Activated T-cell treated with anti-CD3 and anti-CD28 coated beads, Interleukin-2, amount 50 U/mL, for 72 hours (primary cell): Measurements from ENCODE around the gene TXNRD1. TPM values are rescaled to one million over a fixed set of nuclear protein-coding genes. Genes with fewer than 3 reads are reported as not detected.

Source experiments
- ATAC-seq, 2 donors: fragments of 150-1000 bp; cut with Tn5 transposase; replicated peaks in 1 of 2; 2 replicates each; pipeline ENCODE4 v1.10.0; 2021; ENCODE audit warnings: moderate library complexity in 2 of 2, mild to moderate bottlenecking in 1 of 2
- DNase-seq, 2 donors: peaks; one replicate each; pipeline ENCODE4 v3.0.0; 2021 to 2022; ENCODE audit warnings: mixed read lengths in 1 of 2
- H3K27ac Mint-ChIP-seq: one replicate; pipeline ENCODE4 v1.8.0; 2022; ENCODE audit warnings: mild to moderate bottlenecking, moderate library complexity, mixed read lengths
- H3K27me3 Mint-ChIP-seq: one replicate; pipeline ENCODE4 v1.8.0; 2022; ENCODE audit warnings: low read depth, mixed read lengths
- H3K36me3 Mint-ChIP-seq, 2 donors: one replicate each; pipeline ENCODE4 v1.8.0; 2022; ENCODE audit warnings: mixed read lengths in 2 of 2, mild to moderate bottlenecking in 1 of 2; ENCODE audit not compliant: insufficient read depth in 2 of 2
- H3K4me1 Mint-ChIP-seq: one replicate; pipeline ENCODE4 v1.8.0; 2022; ENCODE audit warnings: low read depth, mixed read lengths
- H3K4me3 Mint-ChIP-seq, 2 donors: one replicate each; pipeline ENCODE4 v1.8.0; 2022; ENCODE audit warnings: mild to moderate bottlenecking in 2 of 2, mixed read lengths in 2 of 2, moderate library complexity in 2 of 2
- H3K9me3 Mint-ChIP-seq, 2 donors: one replicate each; pipeline ENCODE4 v1.8.0; 2022; ENCODE audit warnings: mixed read lengths in 2 of 2
- total RNA-seq, 2 donors: library from RNA; stranded (reverse); gene quantifications; one replicate each; pipeline ENCODE4 v1.2.3, GENCODE V29; 2022

TXNRD1 gene
- total RNA-seq, 2 donors from 2014 or later, result 83.8 to 89.4 TPM

GRCh38 chr12:104230304-104231095, 14.9 kb downstream of the TXNRD1 start:
- no peak overlapping the region for H3K4me3 Mint-ChIP-seq
- H3K27me3 Mint-ChIP-seq, result peaks cover 6% of the 10 kb centered on the region
- no peak overlapping the region for H3K27ac Mint-ChIP-seq
- no peaks in the 10 kb centered on the region for H3K4me1 Mint-ChIP-seq
- H3K36me3 Mint-ChIP-seq, result peaks cover 10 to 15% of the 10 kb centered on the region in 2 donors
- H3K9me3 Mint-ChIP-seq, result peaks cover 11 to 13% of the 10 kb centered on the region in 2 donors
- ATAC-seq (no peak), DNase-seq (no peak)

DNA sequence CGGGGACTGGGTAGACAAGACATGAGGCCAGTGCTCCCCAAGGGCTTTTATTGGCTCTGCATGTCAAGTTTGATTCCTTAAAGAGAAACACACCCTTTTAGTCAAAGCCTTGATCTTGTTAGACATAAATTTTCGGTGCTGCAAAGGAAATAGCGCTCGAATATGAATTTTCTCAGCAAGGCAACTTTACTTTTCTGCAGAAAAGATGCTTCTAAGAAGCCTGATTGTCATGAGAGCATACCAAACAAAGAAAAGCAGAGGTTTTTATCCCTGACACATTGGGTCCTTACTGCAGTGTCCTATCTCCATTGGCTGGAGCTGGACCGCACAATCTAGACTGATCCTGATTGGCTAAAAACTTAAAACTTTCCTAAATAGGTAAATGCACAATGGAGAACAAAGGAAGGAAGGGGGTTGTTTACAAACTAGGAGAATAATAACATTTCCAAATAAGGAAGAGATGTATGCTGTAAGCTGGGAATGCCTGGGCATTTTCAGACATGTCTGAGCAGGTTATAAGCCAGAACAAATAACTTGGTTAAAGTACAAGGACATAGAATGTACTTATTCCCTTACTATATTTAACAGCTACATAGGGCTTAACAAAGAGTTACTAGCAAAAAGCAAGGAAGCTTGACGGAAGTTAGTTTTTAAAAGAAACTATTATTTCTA, 17.2 kb downstream of the TXNRD1 start:
- Mint-ChIP-seq H3K36me3 (peaks cover 14 to 16% of the 10 kb centered on the region in 2 donors), H3K27me3 (peaks cover 6% of the 10 kb centered on the region), H3K4me1 (no peaks in the 10 kb centered on the region), H3K4me3 (no peak overlapping the region), H3K27ac (no peak overlapping the region), H3K9me3 (peaks cover 12% of the 10 kb centered on the region in 2 donors)
- no peak for ATAC-seq
- DNase-seq, result no peak

- Mint-ChIP-seq H3K27me3 (peaks cover 6% of the 10 kb centered on the region), H3K27ac (no peak overlapping the region), H3K4me1 (no peaks in the 10 kb centered on the region), H3K36me3 (peaks cover 14 to 16% of the 10 kb centered on the region in 2 donors), H3K9me3 (peaks cover 12% of the 10 kb centered on the region in 2 donors), H3K4me3 (no peak overlapping the region)
- DNase-seq, result no peak
- no peak for ATAC-seq
Observed at GRCh38 chr12:104234926-104235499, 19.4 kb downstream of the TXNRD1 start.

GRCh38 chr12:104237930-104238329, 22.4 kb downstream of the TXNRD1 start:
- Mint-ChIP-seq H3K27me3 (no peaks in the 10 kb centered on the region), H3K9me3 (peaks cover 8% of the 10 kb centered on the region in 2 donors), H3K4me1 (no peaks in the 10 kb centered on the region), H3K4me3 (no peak overlapping the region), H3K27ac (no peak overlapping the region), H3K36me3 (peaks cover 10 to 12% of the 10 kb centered on the region in 2 donors)
- ATAC-seq (no peak), DNase-seq (no peak)

- Mint-ChIP-seq H3K4me3 (no peak overlapping the region), H3K27me3 (peaks cover 10% of the 10 kb centered on the region), H3K4me1 (no peaks in the 10 kb centered on the region), H3K9me3 (no peaks in the 10 kb centered on the region), H3K27ac (no peak overlapping the region), H3K36me3 (no peaks in the 10 kb centered on the region)
- DNase-seq (no peak), ATAC-seq (no peak)
Observed at GRCh38 chr12:104242546-104243206, 27.1 kb downstream of the TXNRD1 start.

DNA sequence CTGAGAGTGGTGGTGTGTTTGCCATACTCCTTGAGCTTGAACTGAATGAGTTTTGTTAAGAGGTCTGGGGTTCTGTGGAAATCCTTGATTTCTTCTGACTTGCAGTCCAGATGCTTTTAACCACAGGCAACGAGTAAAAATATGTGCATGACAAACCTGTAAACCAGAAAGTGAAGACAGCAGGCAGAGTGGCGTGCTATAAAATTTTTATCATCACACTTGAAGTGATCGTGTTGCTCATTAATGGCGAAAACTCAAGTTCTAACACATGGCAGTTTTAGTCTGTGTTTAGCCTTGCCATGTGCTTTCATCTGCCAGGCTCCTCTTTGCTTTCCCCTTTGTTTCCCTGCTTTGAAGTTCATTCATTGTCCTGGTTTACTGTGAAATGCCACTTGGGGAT, 28.0 kb downstream of the TXNRD1 start:
- no peaks in the 10 kb centered on the region for H3K9me3 Mint-ChIP-seq
- peaks cover 10% of the 10 kb centered on the region for H3K27me3 Mint-ChIP-seq
- no peaks in the 10 kb centered on the region for H3K4me1 Mint-ChIP-seq
- no peaks in the 10 kb centered on the region for H3K36me3 Mint-ChIP-seq
- no peak overlapping the region for H3K27ac Mint-ChIP-seq
- DNase-seq (no peak), ATAC-seq (no peak)
- no peak overlapping the region for H3K4me3 Mint-ChIP-seq

DNA sequence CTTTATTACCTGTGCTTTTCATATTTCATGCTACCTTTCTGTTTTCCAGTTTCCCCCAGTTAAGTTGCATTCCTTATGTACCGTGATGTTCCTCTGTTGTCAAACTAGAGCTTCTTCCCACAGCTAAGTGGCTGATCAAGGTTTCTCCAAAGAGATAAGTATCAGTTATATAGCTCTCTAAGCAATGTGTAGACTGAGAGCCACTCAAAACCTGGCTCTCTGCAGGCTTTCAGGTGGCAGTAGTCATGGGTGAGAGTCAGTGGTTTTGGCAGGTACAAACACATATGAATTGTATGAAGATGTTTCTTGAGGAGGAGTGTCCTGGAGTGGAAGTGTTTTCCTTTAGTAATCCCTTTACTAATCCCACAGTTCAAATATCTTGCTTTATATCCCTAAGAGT, 28.4 kb downstream of the TXNRD1 start:
- Mint-ChIP-seq H3K4me1 (no peaks in the 10 kb centered on the region), H3K4me3 (no peak overlapping the region), H3K27me3 (peaks cover 10% of the 10 kb centered on the region), H3K36me3 (no peaks in the 10 kb centered on the region), H3K9me3 (no peaks in the 10 kb centered on the region), H3K27ac (no peak overlapping the region)
- DNase-seq (no peak), ATAC-seq (no peak)

GRCh38 chr12:104247698-104248097, 32.1 kb downstream of the TXNRD1 start:
- Mint-ChIP-seq H3K4me3 (no peak overlapping the region), H3K4me1 (no peaks in the 10 kb centered on the region), H3K27me3 (peaks cover 10% of the 10 kb centered on the region), H3K9me3 (no peaks in the 10 kb centered on the region), H3K27ac (no peak overlapping the region), H3K36me3 (no peaks in the 10 kb centered on the region)
- DNase-seq (no peak), ATAC-seq (no peak)

DNA sequence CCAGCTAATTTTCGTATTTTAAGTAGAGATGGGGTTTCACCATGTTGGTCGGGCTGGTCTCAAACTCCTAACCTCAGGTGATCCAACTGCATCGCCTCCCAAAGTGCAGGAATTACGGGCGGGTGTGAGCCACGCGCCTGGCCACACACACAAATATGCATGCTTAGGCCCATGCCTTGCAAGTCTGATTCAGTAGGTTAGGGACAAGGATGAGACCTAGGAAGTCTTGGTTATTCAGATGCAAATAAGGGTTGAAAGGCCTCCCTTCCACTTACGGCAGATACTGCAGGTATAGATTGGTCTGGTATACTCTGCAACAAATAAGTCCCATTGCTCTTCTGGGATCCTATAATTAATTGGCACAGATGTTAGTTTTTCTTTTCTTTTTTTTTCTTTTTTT, 32.9 kb downstream of the TXNRD1 start:
- no peak for ATAC-seq
- no peaks in the 10 kb centered on the region for H3K4me1 Mint-ChIP-seq
- no peak overlapping the region for H3K27ac Mint-ChIP-seq
- DNase-seq, result no peak
- H3K9me3 Mint-ChIP-seq, result no peaks in the 10 kb centered on the region
- peaks cover 10% of the 10 kb centered on the region for H3K27me3 Mint-ChIP-seq
- no peak overlapping the region for H3K4me3 Mint-ChIP-seq
- H3K36me3 Mint-ChIP-seq, result no peaks in the 10 kb centered on the region

DNA sequence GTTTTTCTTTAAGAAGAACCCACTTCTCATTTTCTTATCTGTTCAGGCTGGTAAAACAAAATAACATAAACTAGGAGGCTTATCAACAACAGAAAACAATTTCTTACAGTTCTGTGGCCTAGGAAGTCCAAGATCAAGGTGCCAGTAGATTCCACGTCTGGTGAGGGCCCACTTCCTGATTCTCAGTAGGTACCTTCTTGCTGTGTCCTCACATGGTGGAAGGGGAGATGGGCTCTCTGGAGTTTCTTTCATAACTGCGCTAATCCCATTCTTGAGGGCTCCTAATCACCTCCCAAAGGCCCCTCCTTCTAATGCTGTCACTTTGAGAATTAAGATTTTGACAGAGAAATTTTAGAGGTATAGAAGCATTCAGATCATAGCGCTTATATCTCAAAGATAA, 33.4 kb downstream of the TXNRD1 start:
- no peaks in the 10 kb centered on the region for H3K9me3 Mint-ChIP-seq
- no peak overlapping the region for H3K4me3 Mint-ChIP-seq
- ATAC-seq (no peak), DNase-seq (no peak)
- no peaks in the 10 kb centered on the region for H3K4me1 Mint-ChIP-seq
- no peak overlapping the region for H3K27ac Mint-ChIP-seq
- peaks cover 9% of the 10 kb centered on the region for H3K27me3 Mint-ChIP-seq
- no peaks in the 10 kb centered on the region for H3K36me3 Mint-ChIP-seq

GRCh38 chr12:104249898-104250297, 34.3 kb downstream of the TXNRD1 start:
- Mint-ChIP-seq H3K4me1 (no peaks in the 10 kb centered on the region), H3K27ac (no peak overlapping the region), H3K36me3 (no peaks in the 10 kb centered on the region), H3K4me3 (no peak overlapping the region), H3K9me3 (no peaks in the 10 kb centered on the region), H3K27me3 (peaks cover under 1% of the 10 kb centered on the region)
- DNase-seq (no peak), ATAC-seq (no peak)

- DNase-seq (no peak), ATAC-seq (no peak)
- Mint-ChIP-seq H3K4me3 (no peak overlapping the region), H3K4me1 (no peaks in the 10 kb centered on the region), H3K9me3 (no peaks in the 10 kb centered on the region), H3K27ac (no peak overlapping the region), H3K36me3 (no peaks in the 10 kb centered on the region), H3K27me3 (no peaks in the 10 kb centered on the region)
Observed at GRCh38 chr12:104250366-104251125, 35.0 kb downstream of the TXNRD1 start.
